Activated CD4-positive, CD25-positive, alpha-beta regulatory T cell (primary cell): ENCODE data around the gene EFCAB12.
"Not testable (repeated sequence)": the region's sequence is repeated elsewhere in the genome, so short reads cannot be mapped to it uniquely, and the experiment has no call there.

ENCODE experiments used
- DNase-seq, 4 experiments: peaks; one replicate each; lab custom pipeline; 2025; lab: John Stamatoyannopoulos, UW

EFCAB12 gene

DNA sequence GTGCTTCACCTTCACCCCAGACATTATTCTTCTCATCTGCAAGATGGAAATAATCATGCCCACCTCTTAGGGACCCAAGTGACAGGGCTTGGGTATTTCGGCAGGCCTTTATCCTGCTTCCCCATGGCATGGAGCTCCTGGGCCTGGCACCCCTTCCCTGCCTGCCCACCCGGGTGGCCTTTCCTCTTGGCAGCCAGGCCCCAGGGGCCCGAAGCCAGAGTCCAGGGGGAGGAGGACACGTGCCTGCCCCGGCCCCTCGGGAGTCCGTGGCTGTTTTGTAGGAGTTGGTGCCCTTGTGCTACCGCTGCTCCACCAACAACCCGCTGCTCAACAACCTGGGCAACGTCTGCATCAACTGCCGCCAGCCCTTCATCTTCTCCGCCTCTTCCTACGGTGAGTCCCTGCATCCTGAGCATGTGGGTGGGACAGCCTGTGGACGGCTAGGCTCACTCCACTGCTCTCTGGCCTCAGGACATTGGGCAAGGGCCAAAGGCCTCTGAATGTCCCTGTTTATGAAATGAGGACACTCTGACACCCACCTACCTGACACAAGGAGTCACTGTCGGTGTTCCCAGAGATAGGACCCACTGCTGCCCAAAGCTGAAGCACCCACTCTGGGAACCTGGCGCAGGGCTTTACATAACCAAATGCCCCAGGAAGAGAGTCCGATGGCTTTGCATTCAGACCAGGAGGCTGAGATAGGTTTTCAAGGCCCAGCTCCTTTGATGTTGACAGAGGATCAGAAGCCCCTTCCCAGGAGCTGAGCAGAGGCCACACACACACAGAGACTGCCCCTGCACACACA is 34.5 kb downstream of the EFCAB12 start:
- not testable (repeated sequence) for DNase-seq

DNA sequence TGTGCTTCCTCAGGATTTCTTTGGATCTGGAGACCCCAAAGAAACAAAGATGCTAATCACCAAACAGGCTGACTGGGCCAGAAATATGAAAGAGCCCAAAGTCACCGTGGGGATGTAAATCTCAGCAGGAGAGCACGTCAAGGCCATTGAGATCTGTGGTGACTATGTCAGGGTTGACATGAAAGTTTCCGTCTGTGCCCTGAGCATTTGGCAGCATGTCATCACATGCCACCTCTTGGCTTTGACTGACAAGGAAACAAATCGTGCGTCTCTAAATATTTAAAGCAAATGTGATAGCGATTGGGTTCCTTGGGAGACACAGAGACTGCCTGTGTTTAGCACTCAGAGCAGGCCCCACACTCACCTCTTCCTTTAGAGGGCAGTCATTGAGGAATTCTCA is 35.2 kb downstream of the EFCAB12 start:
- DNase-seq, result no peak

DNA sequence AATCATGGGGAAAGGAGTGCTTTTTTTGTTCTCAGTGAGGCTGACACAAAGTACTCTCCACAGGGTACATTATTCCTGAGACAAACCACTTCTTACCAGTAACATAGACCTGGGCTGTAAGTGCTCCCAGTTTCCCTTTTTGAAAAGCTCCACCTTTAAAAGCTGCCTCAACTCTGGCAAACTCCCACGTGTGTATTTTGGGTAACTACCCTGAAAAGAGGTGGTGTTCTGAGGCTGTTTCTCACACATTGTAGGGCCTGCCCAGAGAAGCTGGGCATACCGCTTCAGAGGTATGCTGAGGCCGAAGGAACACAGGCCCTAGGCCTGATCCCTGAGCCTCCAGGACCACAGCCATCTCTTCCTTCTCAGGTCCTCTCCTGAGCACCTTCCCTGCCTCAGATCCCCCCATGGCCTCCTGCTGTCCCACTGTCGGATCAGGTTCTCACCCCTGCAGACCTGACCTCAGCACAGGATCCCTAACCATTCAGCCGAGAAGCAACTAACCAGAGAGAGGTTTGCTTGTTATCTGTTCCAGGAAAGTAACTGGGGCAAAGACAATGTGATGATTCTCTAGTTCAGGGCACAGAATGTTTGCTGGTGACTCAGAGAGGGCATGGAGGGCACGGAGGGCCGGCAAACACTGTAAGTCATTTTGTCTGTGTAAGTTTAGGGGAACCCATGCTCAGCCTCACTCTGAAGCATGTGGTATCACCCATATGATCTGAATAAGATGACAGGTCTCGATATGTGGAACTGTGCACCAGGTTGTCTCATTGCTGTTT is 36.1 kb downstream of the EFCAB12 start:
- DNase-seq, result not testable (repeated sequence)

DNA sequence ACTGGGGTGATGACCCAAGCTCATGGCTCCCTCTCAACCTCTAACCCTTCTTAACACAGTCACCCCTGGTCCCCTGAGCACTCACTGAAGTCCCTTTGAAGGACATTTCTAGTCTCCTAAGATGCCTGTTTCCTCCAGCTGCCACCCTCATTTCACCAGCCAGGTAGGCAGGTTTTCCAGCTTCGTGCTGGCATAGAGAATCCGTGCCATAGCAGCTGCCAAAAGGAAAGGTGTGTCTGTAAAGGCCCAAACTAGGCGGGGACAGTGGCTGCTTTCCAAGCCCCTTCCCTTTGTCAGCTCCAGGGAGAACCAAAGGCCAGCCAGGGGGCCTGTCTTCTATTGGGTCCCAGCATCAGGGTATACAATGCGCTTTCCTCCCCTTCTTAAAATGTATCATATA is 36.9 kb downstream of the EFCAB12 start:
- DNase-seq, result not testable (repeated sequence)

DNA sequence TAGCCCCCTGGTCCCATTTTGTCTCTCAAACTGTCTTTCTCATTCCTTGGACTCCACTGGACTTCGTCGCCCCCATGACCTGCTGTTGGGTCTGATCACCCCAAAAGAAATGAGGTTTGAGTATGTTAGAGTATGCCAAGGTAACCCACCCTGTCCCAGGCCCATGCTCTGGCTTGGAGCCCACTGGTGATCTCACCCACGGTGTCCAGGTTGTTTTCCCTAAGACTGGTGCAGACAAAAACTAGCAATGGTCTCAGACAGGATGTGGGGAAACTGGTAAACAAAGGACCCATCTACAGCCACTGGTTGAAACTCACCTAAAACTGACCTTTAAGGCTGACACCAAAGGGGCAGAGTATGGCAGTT is 38.9 kb downstream of the EFCAB12 start:
- DNase-seq, result no peak

DNA sequence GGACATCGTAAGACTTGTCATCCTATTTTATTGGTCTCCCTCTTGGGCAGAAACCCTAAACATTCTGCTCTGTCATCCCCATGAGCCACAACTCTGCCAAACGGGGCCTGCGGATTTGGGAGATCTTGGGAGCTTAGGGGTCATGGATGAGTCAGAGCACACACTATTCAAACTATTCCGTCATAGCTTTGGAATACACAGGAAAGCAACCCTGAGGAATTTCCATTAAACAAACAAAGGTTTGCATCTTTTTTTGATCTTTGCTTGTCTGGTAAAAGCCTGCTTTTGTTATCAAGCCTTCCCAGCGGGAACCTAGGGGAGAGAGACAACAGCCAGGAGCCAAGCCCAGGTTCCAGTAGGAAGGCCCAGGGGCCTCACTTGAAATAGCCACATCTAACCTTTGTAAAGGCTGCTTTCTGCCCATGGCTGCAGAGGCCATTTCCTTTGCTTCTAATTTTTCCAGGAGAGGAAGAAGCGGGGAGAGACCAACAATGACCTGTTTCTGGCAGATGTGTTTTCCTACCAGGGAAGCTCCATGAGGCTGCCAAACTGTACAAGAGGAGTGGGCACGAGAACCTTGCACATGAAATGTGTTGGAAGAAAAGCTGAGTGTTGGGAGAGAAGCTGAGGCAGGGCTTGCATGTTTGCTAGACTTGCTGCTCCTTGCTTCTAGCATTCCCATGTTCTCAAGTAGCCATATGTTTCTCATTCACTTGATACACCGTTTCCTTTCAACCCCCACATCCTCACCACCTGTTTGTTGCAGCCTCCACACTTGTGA is 39.5 kb downstream of the EFCAB12 start:
- DNase-seq, result not testable (repeated sequence)

DNA sequence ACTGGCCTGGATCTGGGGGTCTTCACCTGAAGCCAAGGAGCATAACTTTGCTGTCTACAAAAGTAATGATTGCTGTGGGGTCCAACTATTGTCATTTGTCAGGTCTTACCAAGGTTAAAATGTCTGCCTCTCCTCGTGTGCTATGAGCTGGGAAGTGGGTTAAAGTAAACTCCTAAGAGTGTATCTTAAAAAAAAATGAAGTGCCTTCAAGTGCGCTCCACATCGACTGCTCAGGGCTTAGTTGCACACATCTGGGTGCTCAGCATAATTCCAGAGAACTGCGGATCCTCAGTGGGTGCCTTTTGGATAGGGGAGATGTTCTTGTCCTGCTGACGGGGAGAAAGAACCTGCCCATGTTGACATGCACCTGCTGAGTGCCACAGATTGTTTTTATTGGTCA is 40.9 kb downstream of the EFCAB12 start:
- no peak for DNase-seq

DNA sequence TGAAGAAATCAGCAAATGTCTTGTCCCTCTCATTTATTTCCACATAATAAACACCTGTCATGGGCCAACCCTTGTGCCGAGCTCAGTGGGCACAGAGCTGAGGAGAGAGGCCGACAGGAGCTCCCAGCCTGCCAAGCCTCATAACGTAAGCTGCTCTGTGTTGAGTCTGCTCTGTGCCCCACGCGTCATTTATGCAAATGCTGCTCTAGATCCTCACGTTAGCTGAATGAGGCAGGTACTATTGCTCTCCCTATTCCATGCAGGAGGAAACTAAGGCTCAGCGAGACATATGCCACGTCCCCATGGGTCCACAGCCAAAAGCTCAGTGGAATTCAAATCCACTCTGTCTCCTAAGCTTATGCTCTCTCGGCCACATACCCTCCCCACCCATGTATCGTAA is 41.5 kb downstream of the EFCAB12 start:
- no peak for DNase-seq

DNA sequence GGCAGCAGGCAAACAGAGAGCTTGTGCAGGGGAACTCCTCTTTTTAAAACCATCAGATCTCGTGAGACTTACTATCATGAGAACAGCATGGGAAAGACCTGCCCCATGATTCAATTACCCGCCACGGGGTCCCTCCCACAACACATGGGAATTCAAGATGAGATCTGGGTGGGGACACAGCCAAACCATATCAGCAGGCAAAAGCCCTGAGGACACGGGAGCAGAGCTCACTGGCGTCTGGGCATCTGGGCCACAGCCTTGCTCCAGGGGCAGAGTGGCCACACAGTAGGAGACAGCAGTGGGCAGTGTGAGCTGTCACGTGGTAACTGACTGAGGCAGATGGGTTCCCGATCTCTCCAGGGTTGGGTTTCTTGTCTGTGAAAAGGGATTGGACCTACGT is 42.9 kb downstream of the EFCAB12 start:
- DNase-seq, result not testable (repeated sequence)

DNA sequence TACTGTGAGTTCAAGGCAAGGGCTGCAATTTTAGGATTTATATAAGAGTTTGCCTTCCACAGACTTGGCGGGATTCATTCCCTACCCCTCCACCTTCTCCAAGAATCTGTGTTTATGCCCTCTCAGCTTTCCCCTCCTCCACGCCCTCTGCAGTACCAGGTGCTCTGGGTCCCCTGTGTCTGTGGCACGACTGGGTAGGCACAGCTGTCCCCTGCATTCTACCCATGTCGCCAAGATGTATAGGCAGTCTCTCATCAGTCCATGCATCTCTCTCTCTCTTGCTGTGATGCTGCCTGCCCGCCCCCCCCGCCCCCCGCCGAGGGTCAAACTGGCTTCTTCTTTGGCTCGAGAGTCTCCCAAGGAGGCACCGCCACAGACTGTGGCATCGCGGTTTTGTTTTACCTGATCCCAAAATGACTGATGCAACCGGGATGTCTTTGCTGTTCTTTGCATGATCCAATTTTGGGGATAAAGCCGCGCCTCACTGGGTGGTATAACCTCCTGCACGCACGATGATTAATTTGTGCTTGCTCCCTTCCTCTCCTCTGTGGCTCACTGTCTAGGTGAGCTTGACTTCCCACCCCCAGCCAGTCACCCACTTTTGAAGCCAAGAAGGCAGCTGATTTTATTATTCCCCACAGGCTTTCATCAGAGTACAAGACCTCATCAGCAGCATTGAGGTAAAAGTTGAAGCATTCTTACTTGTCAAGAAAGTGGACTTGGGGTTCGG is 43.7 kb downstream of the EFCAB12 start:
- DNase-seq, result no peak

DNA sequence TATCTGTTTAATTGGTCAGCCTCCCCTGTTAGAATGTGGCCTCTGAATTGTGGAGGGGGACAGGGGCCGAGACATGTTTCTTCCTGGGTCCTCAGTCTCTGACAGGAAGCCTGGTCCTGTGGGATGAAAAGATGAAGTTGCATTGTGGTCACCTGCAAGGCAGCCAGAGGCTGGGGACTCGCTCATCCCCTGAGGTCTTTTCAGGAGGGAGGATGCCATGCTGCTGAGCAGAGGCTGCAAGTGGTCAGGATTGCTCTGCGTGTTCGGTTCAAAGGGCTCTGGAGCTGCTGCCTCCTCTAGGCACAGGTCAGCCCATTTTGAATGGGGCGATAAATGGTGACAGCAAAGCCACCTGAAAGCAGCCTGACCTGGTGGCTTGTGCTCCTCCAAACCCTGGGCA is 44.3 kb downstream of the EFCAB12 start:
- not testable (repeated sequence) for DNase-seq

DNA sequence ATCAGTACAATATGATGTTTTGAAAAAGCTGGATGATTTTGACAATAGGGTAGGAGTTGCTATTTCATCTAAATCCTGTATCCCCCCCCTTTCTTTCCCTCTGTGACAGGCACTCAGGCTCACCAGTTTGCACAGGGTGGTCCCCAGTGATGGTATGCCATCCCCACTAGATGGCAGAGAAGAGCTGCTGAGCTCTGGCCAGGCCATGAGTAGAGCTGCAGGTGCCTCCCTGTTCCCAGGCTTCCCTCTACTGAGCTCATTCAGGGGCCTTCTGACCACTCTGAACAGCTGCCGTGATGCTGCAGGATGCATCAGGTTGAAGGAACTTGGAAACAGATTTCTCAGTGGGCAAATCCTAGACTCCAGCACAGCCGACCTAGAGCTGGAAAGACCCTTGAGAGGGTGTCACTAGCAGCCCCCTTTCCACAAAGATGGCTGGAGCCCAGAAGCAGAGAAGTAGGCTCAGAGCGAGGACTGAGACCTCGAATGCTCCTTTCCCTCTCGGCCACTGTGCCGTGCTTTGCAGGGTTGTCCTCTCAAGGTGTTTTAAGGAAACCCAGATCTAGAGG is 45.1 kb downstream of the EFCAB12 start:
- peak in 1 of 4 experiments; percentile 22 for DNase-seq

DNA sequence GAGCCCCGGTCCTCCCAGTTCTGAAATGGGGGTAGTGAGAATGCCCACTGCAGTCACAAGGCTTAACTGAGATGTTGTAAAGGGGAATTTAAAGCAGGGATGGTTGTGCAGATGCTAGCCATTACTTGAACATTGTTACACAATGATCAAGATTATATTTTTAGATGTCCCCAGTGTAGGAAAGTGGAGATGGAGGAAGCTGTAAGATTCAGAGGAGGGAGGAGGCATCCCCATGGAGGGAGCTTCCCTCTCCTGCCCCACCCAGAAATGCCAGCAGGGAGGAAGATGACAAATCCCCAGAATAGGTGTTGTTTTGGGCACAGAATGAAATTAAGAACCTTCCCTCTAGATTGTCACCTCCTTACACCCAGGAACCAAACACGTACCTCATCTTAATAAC is 46.1 kb downstream of the EFCAB12 start:
- DNase-seq, result no peak

DNA sequence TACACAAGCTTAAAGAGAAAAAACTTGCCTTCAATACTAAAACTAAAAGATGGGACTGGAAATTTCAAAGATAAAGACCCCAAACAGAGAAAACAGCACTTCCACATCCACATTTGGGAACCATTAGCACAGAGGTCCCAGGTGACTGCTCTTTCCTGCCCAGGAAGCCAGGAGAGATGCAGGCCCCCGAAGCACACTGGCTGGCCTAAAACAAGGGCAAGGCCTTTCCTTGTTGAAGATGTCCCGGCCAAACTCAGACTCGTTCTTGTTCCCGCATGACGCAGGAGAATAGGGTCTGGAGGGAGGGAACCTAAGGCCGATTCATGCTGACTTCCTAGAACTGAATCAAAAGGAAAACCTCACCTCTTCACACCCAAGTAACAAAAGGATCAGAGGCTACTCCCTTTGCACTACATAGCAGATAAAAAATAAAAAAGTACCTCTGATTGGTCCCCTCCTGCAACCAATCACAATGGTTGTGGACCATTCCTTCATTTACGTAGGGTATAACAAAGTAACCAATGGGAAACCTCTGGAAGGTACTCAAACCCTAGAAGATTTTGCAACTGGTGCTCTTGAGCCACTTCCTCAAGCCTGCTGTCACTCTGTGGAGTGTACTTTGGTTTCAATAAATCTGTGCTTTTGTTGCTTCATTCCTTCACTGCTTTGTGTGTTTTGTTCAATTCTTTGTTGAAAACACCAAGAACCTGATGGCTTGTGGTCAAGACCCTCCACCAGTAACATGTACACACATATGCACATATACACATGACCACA is 48.7 kb downstream of the EFCAB12 start:
- DNase-seq, result no peak

DNA sequence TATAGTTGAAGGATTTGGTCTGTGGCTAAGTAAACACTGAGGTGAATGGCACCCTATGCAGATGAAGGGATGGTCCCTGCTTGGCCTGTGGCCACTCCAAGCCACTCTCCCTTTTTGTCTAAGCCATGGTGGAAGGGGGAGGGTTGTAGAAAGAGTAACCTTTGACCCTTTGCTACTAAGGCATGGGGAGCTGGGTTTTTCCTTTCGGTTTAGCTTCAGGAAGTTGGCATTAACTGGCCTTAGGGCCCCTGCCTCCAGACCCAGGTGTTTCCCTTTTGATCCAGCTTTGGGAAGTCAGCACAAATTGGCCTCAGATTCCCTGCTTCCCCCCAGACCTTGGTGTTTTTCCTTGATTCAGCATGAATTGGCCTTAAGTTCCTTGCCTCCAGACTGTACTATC is 49.5 kb downstream of the EFCAB12 start:
- no peak for DNase-seq

DNA sequence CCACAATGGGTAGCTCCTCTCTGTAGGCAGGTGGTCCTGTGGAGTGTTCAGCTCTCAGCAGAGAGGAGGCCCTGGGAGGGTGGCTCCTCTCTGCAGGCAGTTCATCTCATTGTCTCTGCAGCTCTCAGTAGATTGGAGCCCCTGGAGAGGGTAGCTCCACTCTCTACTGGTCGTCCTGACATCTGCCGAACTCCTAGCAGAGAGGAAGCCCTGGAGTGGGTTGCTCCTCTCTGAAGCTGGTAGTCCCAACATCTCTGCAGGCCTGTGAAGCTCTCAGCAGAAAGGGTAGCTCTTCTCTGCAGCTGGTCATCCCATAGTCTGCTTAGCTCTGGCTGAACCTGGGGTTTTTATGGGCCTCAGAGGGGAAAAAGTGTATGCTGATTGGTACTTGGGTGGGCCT is 50.8 kb downstream of the EFCAB12 start:
- DNase-seq, result no peak

DNA sequence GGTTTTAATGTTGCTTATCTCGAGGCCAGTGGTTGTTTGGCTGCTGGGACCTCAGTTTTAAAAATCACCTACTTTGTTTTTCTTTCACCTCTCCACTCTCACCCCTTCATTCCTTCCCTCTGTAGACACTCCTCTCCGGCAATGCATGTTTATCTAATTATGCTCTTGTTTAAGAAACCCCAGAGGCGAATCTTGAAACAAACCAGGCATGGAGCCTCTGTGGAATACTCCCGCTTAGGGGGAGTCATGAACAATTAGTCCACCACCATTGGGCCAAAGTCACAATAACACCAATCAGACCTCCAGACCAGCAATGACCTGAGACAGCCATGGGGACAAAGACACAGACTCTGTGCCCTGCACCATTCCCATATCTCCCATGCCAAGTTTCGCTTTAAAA is 53.3 kb downstream of the EFCAB12 start:
- DNase-seq, result no peak

DNA sequence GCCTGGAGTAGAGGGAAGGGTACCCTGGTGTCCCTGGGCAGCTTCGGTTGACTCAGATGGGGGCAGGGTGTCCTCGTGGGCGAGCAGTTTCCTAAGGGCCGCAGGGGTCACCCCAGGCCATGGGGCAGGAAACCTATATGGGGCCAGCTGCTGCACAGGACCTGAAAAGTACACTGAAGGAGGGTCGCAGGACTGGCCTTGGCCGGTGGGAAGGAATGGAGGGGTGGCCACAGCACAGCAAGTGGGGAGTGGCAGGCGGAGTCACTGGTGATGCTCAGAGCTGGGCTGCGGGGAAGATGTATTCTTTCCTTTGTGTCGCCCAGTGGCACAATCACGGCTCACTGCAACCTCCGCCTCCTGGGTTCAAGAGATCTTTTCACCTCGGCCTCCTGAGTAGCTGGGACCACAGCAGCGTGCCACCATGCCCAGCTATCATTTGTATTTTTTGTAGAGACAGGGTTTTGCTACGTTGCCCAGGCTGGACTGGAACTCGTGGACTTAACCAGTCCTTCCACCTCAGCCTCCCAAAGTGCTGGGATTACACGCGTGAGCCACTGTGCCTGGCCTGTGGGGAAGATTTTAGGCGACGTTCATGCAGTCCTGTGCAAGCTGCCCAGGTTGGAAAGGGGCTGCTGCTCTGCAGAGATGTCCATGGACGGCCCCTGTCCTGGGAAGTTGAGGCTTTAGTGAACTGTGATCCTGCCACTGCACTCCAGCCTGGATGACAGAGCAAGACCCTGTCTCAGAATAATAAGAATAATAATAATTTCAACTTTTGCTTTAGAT is 57.2 kb downstream of the EFCAB12 start:
- DNase-seq, result no peak

DNA sequence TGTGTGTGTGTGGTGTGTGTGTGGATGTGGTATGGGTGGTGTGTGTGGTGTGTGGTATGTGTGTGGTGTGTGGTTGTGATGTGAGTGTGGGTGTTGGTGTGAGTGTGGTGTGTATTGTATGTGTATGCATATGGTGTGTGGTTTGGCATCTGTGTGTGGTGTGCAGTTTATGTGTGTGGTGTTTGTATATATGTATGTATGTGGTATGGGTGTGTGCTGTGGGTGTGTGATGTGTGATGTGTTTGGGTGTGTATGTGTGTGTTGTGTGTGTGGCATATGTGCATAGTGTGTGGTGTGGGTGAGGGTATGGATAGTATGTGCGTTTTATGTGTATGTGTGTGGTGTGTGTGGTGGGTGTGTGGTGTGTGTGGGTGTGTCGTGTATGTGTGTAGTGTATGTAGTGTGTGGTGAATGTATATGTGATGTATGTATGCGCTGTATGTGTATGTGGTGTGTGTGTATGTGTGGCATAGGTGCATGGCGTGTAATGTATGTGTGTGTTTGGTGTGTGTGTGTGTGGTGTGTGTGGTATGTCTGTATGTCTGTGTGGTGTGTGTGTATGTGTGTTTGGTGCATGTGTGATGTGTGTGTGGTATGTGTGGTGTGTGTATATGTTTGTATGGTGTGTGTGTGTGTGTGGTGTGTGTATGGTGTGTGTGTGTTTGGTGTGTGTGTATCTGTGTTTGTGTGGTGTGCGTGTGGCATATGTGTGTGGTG is 58.0 kb downstream of the EFCAB12 start:
- no peak for DNase-seq
